ENCODE results near the gene LAMA4. TPM values are rescaled to one million over a fixed set of nuclear protein-coding genes. Genes with fewer than 3 reads are reported as not detected.

Gene LAMA4
- total RNA-seq, 4 donors from 2014 or later = 8.1 to 116 (median 19.0) TPM

- TF ChIP-seq CTCF (IDR thresholded peaks at IDR 0.05) (no peak), POLR2A (IDR thresholded peaks at IDR 0.05) (no peak)
- Histone ChIP-seq H3K36me3 (peaks cover 0 to 21% (median 4%) of the 10 kb centered on the region in 3 donors), H3K27ac (peak overlapping the region in 3 of 4 donors; percentile 1 to 23 (median 5)), H3K4me3 (no peak overlapping the region), H3K27me3 (no peaks in the 10 kb centered on the region), H3K9me3 (no peaks in the 10 kb centered on the region), H3K4me1 (peaks cover 0 to 18% (median 0%) of the 10 kb centered on the region in 3 donors)
- 81 to 95% methylated on average over 2 of the region's 2 CpGs for WGBS, 2 donors
- no peak for DNase-seq
- intact Hi-C loops (cut with DNase I) = no loop called here
These were observed 75.5 kb downstream of the LAMA4 start for GRCh38 chr6:112178846-112179245.

GRCh38 chr6:112177092-112177491 lies 77.3 kb downstream of the LAMA4 start:
- intact Hi-C loops (cut with DNase I) = no loop called here

GRCh38 chr6:112176175-112176574 lies 78.2 kb downstream of the LAMA4 start:
- Histone ChIP-seq H3K4me3 (no peak overlapping the region), H3K9me3 (no peaks in the 10 kb centered on the region), H3K36me3 (peaks cover 4 to 48% (median 6%) of the 10 kb centered on the region in 3 donors), H3K27me3 (no peaks in the 10 kb centered on the region), H3K27ac (no peak overlapping the region), H3K4me1 (peaks cover 0 to 10% (median 0%) of the 10 kb centered on the region in 3 donors)
- no peak for TF ChIP-seq POLR2A (IDR thresholded peaks at IDR 0.05)
- no peak for TF ChIP-seq CTCF (IDR thresholded peaks at IDR 0.05)
- intact Hi-C loops (cut with DNase I) = no loop called here
- WGBS, 2 donors = 36 to 66% methylated on average over 4 of the region's 4 CpGs
- DNase-seq = no peak

More at GRCh38 chr6:112177092-112177491, 77.3 kb downstream of the LAMA4 start:
- TF ChIP-seq CTCF (IDR thresholded peaks at IDR 0.05) (no peak), POLR2A (IDR thresholded peaks at IDR 0.05) (no peak)
- H3K4me1 ChIP-seq = peaks cover 0 to 10% (median 0%) of the 10 kb centered on the region in 3 donors
- no peak overlapping the region for H3K27ac ChIP-seq
- H3K4me3 ChIP-seq = no peak overlapping the region
- no peak for DNase-seq
- WGBS, 2 donors = 71 to 76% methylated on average over 1 of the region's 1 CpG
- H3K27me3 ChIP-seq = no peaks in the 10 kb centered on the region
- peaks cover 4 to 39% (median 6%) of the 10 kb centered on the region in 3 donors for H3K36me3 ChIP-seq
- no peaks in the 10 kb centered on the region for H3K9me3 ChIP-seq

GRCh38 chr6:112173221-112173804 lies 81.1 kb downstream of the LAMA4 start:
- no peak overlapping the region for H3K27ac ChIP-seq
- no peaks in the 10 kb centered on the region for H3K27me3 ChIP-seq
- no peak for TF ChIP-seq CTCF (IDR thresholded peaks at IDR 0.05)
- TF ChIP-seq POLR2A (IDR thresholded peaks at IDR 0.05) = no peak
- peaks cover 4 to 75% (median 6%) of the 10 kb centered on the region in 3 donors for H3K36me3 ChIP-seq
- no peaks in the 10 kb centered on the region for H3K9me3 ChIP-seq
- WGBS, 2 donors = 59 to 62% methylated on average over 2 of the region's 2 CpGs
- no peak for DNase-seq
- H3K4me1 ChIP-seq = no peaks in the 10 kb centered on the region
- intact Hi-C loops (cut with DNase I) = no loop called here
- H3K4me3 ChIP-seq = no peak overlapping the region

GRCh38 chr6:112172540-112172939 lies 81.8 kb downstream of the LAMA4 start:
- H3K9me3 ChIP-seq = no peaks in the 10 kb centered on the region
- H3K27me3 ChIP-seq = no peaks in the 10 kb centered on the region
- intact Hi-C loops (cut with DNase I) = no loop called here
- no peak for DNase-seq
- peaks cover 4 to 81% (median 6%) of the 10 kb centered on the region in 3 donors for H3K36me3 ChIP-seq
- no peak overlapping the region for H3K27ac ChIP-seq
- WGBS, 2 donors = 85 to 97% methylated on average over 4 to 7 of the region's 7 CpGs
- no peak overlapping the region for H3K4me3 ChIP-seq
- no peaks in the 10 kb centered on the region for H3K4me1 ChIP-seq
- TF ChIP-seq CTCF (IDR thresholded peaks at IDR 0.05) (no peak), POLR2A (IDR thresholded peaks at IDR 0.05) (no peak)
